Body of pancreas (tissue), 4 donors: ENCODE measurements around the gene RTF1. TPM values are rescaled to one million over a fixed set of nuclear protein-coding genes. Genes with fewer than 3 reads are reported as not detected.

Experiments used
- ATAC-seq: fragments of 150-250 bp; one replicate; pipeline ENCODE4 v1.9.1; 2016
- DNase-seq, 4 donors: peaks; one replicate each; pipeline ENCODE4 v3.0.0-alpha.2; 2019
- H3K27ac ChIP-seq, 4 donors: fragments of 200-600 bp; sonication (generic); 1 replicate in 3 of 4; 2 replicates in 1 of 4; pipeline versions ENCODE4 v1.5.1 to v1.6.1; 2016 to 2019; ENCODE audit warnings: mild to moderate bottlenecking in 1 of 4, mixed read lengths in 1 of 4, moderate library complexity in 1 of 4
- H3K27me3 ChIP-seq, 2 donors: fragments of 200-600 bp; sonication (generic); one replicate each; pipeline ENCODE4 v1.6.0; 2016; ENCODE audit warnings: mild to moderate bottlenecking in 1 of 2
- H3K36me3 ChIP-seq, 2 donors: fragments of 200-600 bp; sonication (generic); replicated peaks in 1 of 2; 2 replicates each; pipeline ENCODE4 v1.5.1; 2016; ENCODE audit warnings: low read depth in 2 of 2; ENCODE audit not compliant: insufficient read depth in 1 of 2
- H3K4me1 ChIP-seq: fragments of 200-600 bp; sonication (generic); one replicate; pipeline ENCODE4 v1.6.0; 2016
- H3K4me3 ChIP-seq, 2 donors: fragments of 200-600 bp; sonication (generic); 1 replicate in 1 of 2; 2 replicates in 1 of 2; pipeline ENCODE4 v1.5.1; 2016 to 2019
- H3K9me3 ChIP-seq, 3 donors: fragments of 200-600 bp; sonication (generic); 1 replicate in 2 of 3; 2 replicates in 1 of 3; pipeline ENCODE4 v1.5.1; 2016
- POLR2A ChIP-seq, 3 donors: fragments of 450-650 bp; IDR thresholded peaks; one replicate each; pipeline ENCODE4 v1.6.1; 2016; ENCODE audit warnings: antibody characterized with exemption in 3 of 3, mild to moderate bottlenecking in 2 of 3
- WGBS, 2 donors: methylation state at CpG; one replicate each; pipeline ENCODE4 v1.1.5; 2017; 5-methylcytosine and 5-hydroxymethylcytosine counted together
- intact Hi-C: fragments of 100-400 bp; cut with DNase I; formaldehyde crosslinking; loops from one replicate; pipeline ENCODE4 v1.15.1; 2023
- total RNA-seq, 2 donors: library from RNA; depleted of rRNA; stranded (reverse); fragments of >200 nt; gene quantifications; one replicate each; pipeline ENCODE4 v1.1.0, GENCODE V29; 2016
- TF ChIP-seq, protein P1 (sequence below), 7 experiments: fragments of 450-650 bp in 4 of 7; fragments of 200-600 bp in 3 of 7; sonication (generic) in 3 of 7; IDR thresholded peaks; one replicate each; pipeline ENCODE4 v1.5.1; 2016 to 2019; ENCODE audit warnings: antibody characterized with exemption in 7 of 7

Gene RTF1
- total RNA-seq, 2 donors from 2014 or later: 10.9 to 22.1 TPM

GRCh38 chr15:41486286-41486685, 69.4 kb downstream of the RTF1 start:
- peaks cover 9% of the 10 kb centered on the region for H3K4me1 ChIP-seq
- WGBS, 2 donors: 92 to 93% methylated on average over 24 to 30 of the region's 43 CpGs
- H3K9me3 ChIP-seq: no peaks in the 10 kb centered on the region
- no peaks in the 10 kb centered on the region for H3K27me3 ChIP-seq
- ATAC-seq: no peak
- TF ChIP-seq, protein P1, sequence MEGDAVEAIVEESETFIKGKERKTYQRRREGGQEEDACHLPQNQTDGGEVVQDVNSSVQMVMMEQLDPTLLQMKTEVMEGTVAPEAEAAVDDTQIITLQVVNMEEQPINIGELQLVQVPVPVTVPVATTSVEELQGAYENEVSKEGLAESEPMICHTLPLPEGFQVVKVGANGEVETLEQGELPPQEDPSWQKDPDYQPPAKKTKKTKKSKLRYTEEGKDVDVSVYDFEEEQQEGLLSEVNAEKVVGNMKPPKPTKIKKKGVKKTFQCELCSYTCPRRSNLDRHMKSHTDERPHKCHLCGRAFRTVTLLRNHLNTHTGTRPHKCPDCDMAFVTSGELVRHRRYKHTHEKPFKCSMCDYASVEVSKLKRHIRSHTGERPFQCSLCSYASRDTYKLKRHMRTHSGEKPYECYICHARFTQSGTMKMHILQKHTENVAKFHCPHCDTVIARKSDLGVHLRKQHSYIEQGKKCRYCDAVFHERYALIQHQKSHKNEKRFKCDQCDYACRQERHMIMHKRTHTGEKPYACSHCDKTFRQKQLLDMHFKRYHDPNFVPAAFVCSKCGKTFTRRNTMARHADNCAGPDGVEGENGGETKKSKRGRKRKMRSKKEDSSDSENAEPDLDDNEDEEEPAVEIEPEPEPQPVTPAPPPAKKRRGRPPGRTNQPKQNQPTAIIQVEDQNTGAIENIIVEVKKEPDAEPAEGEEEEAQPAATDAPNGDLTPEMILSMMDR (IDR thresholded peaks at IDR 0.05): no peak
- no peak for TF ChIP-seq POLR2A (IDR thresholded peaks at IDR 0.05)
- no peaks in the 10 kb centered on the region for H3K36me3 ChIP-seq
- no peak for DNase-seq
- H3K27ac ChIP-seq: no peak overlapping the region
- intact Hi-C loops: no loop called here
- no peak overlapping the region for H3K4me3 ChIP-seq

- H3K27me3 ChIP-seq: no peaks in the 10 kb centered on the region
- no peak overlapping the region for H3K4me3 ChIP-seq
- peaks cover under 1% of the 10 kb centered on the region for H3K4me1 ChIP-seq
- DNase-seq: no peak
- intact Hi-C loops: no loop called here
- no peaks in the 10 kb centered on the region for H3K9me3 ChIP-seq
- 80 to 84% methylated on average over 9 of the region's 9 CpGs for WGBS, 2 donors
- no peak for ATAC-seq
- no peak overlapping the region for H3K27ac ChIP-seq
- H3K36me3 ChIP-seq: no peaks in the 10 kb centered on the region
- no peak for TF ChIP-seq POLR2A (IDR thresholded peaks at IDR 0.05)
- TF ChIP-seq, protein P1 (IDR thresholded peaks at IDR 0.05): no peak
Observed at GRCh38 chr15:41487381-41487780, 70.5 kb downstream of the RTF1 start.

GRCh38 chr15:41487802-41488201, 70.9 kb downstream of the RTF1 start:
- Histone ChIP-seq H3K4me1 (peaks cover 5% of the 10 kb centered on the region), H3K36me3 (no peaks in the 10 kb centered on the region), H3K27ac (no peak overlapping the region), H3K9me3 (no peaks in the 10 kb centered on the region), H3K4me3 (no peak overlapping the region), H3K27me3 (no peaks in the 10 kb centered on the region)
- no peak for ATAC-seq
- intact Hi-C loops: no loop called here
- TF ChIP-seq, protein P1 (IDR thresholded peaks at IDR 0.05): no peak
- no peak for TF ChIP-seq POLR2A (IDR thresholded peaks at IDR 0.05)
- WGBS, 2 donors: 88 to 98% methylated on average over 2 of the region's 2 CpGs
- DNase-seq: no peak

GRCh38 chr15:41489641-41490040, 72.7 kb downstream of the RTF1 start:
- WGBS, 2 donors: 93 to 96% methylated on average over 2 of the region's 2 CpGs
- TF ChIP-seq, protein P1 (IDR thresholded peaks at IDR 0.05): no peak
- no peak for TF ChIP-seq POLR2A (IDR thresholded peaks at IDR 0.05)
- Histone ChIP-seq H3K4me3 (no peak overlapping the region), H3K4me1 (peaks cover 20% of the 10 kb centered on the region), H3K27ac (no peak overlapping the region), H3K9me3 (no peaks in the 10 kb centered on the region), H3K36me3 (no peaks in the 10 kb centered on the region), H3K27me3 (no peaks in the 10 kb centered on the region)
- intact Hi-C loops: no loop called here
- no peak for DNase-seq
- ATAC-seq: no peak

GRCh38 chr15:41490355-41490754, 73.5 kb downstream of the RTF1 start:
- no peak for ATAC-seq
- no peak for DNase-seq
- WGBS, 2 donors: 57 to 69% methylated on average over 4 of the region's 4 CpGs

More at GRCh38 chr15:41490355-41490754, 73.5 kb downstream of the RTF1 start:
- intact Hi-C loops: no loop called here
- no peak for TF ChIP-seq POLR2A (IDR thresholded peaks at IDR 0.05)
- TF ChIP-seq, protein P1 (IDR thresholded peaks at IDR 0.05): no peak
- Histone ChIP-seq H3K27ac (no peak overlapping the region), H3K27me3 (no peaks in the 10 kb centered on the region), H3K9me3 (no peaks in the 10 kb centered on the region), H3K36me3 (no peaks in the 10 kb centered on the region), H3K4me3 (no peak overlapping the region), H3K4me1 (peaks cover 27% of the 10 kb centered on the region)
